SIG-M5 (cell line): ENCODE data around the gene MTM1.

Experiments
- DNase-seq: peaks from one replicate; lab custom pipeline; 2025; lab: John Stamatoyannopoulos, UW

MTM1 gene

GRCh38 chrX:150605603-150606002 is 37.2 kb downstream of the MTM1 start:
- DNase-seq, result no peak

- DNase-seq, result peak; percentile 74
Observed at GRCh38 chrX:150607201-150607600, 38.8 kb downstream of the MTM1 start.

- no peak for DNase-seq
Observed at GRCh38 chrX:150610043-150610442, 41.6 kb downstream of the MTM1 start.

GRCh38 chrX:150610446-150610845 is 42.0 kb downstream of the MTM1 start:
- DNase-seq, result no peak

- DNase-seq, result no peak
Observed at GRCh38 chrX:150615356-150615755, 46.9 kb downstream of the MTM1 start.

- DNase-seq, result no peak
Observed at GRCh38 chrX:150616179-150616862, 47.9 kb downstream of the MTM1 start.

- no peak for DNase-seq
Observed at GRCh38 chrX:150616863-150617198, 48.4 kb downstream of the MTM1 start.

GRCh38 chrX:150621652-150622051 is 53.2 kb downstream of the MTM1 start:
- no peak for DNase-seq

GRCh38 chrX:150623583-150623982 is 55.2 kb downstream of the MTM1 start:
- DNase-seq, result no peak

- no peak for DNase-seq
Observed at GRCh38 chrX:150625097-150625496, 56.7 kb downstream of the MTM1 start.

- DNase-seq, result no peak
Observed at GRCh38 chrX:150625875-150626274, 57.5 kb downstream of the MTM1 start.

GRCh38 chrX:150627957-150628356 is 59.5 kb downstream of the MTM1 start:
- no peak for DNase-seq

- DNase-seq, result no peak
Observed at GRCh38 chrX:150635952-150636351, 67.5 kb downstream of the MTM1 start.

GRCh38 chrX:150642423-150642822 is 74.0 kb downstream of the MTM1 start:
- no peak for DNase-seq

- no peak for DNase-seq
Observed at GRCh38 chrX:150643271-150643670, 74.8 kb downstream of the MTM1 start.

GRCh38 chrX:150643958-150644357 is 75.5 kb downstream of the MTM1 start:
- no peak for DNase-seq

GRCh38 chrX:150644422-150644821 is 76.0 kb downstream of the MTM1 start:
- DNase-seq, result no peak

GRCh38 chrX:150647331-150647730 is 78.9 kb downstream of the MTM1 start:
- DNase-seq, result no peak

- no peak for DNase-seq
Observed at GRCh38 chrX:150648296-150648940, 80.0 kb downstream of the MTM1 start.

- DNase-seq, result no peak
Observed at GRCh38 chrX:150649096-150649870, 80.9 kb downstream of the MTM1 start.

- no peak for DNase-seq
Observed at GRCh38 chrX:150651906-150652305, 83.5 kb downstream of the MTM1 start.

GRCh38 chrX:150655788-150656187 is 87.4 kb downstream of the MTM1 start:
- no peak for DNase-seq

GRCh38 chrX:150663073-150663472 is 94.7 kb downstream of the MTM1 start:
- DNase-seq, result no peak
